ENCODE results near the gene CNTD1. TPM values are rescaled to one million over a fixed set of nuclear protein-coding genes. Genes with fewer than 3 reads are reported as not detected.

CNTD1 gene
- total RNA-seq, 2 donors from 2014 or later, result not detected

GRCh38 chr17:42750739-42751344 is 47.8 kb upstream of the CNTD1 start:
- Histone ChIP-seq H3K27ac (ENCODE audit: low read depth, low read length) (no peak overlapping the region), H3K4me1 (ENCODE audit: control insufficient read depth, insufficient read depth, low read length) (peaks cover 8% of the 10 kb centered on the region), H3K4me3 (ENCODE audit: low read length) (no peak overlapping the region), H3K9ac (ENCODE audit: extremely low read depth, low read length, poor library complexity, severe bottlenecking) (no peak overlapping the region), H3K27me3 (ENCODE audit: control insufficient read depth, insufficient read depth, low read length, poor library complexity, severe bottlenecking) (peaks cover 34% of the 10 kb centered on the region), H3K9me3 (ENCODE audit: control insufficient read depth, low read length) (no peaks in the 10 kb centered on the region), H3K36me3 (ENCODE audit: control insufficient read depth, insufficient read depth, low read length) (no peaks in the 10 kb centered on the region)
- no peak for DNase-seq
- Mint-ChIP-seq H3K36me3 (ENCODE audit: low read depth) (no peaks in the 10 kb centered on the region), H3K9me3 (no peaks in the 10 kb centered on the region), H3K4me1 (peaks cover 6% of the 10 kb centered on the region), H3K27me3 (ENCODE audit: insufficient read depth) (peaks cover 36% of the 10 kb centered on the region), H3K27ac (no peak overlapping the region), H3K4me3 (no peak overlapping the region)
- WGBS, 2 experiments (ENCODE audit: insufficient coverage in 1 of 2, insufficient read length in 1 of 2), result 91% methylated on average over 3 of the region's 3 CpGs
- TF ChIP-seq CTCF (conservative IDR thresholded peaks at IDR 0.05), result no peak

- no peak overlapping the region for H3K4me3 ChIP-seq (ENCODE audit: low read length)
- no peak overlapping the region for H3K9ac ChIP-seq (ENCODE audit: extremely low read depth, low read length, poor library complexity, severe bottlenecking)
- H3K27me3 Mint-ChIP-seq (ENCODE audit: insufficient read depth), result peaks cover 31% of the 10 kb centered on the region
- no peaks in the 10 kb centered on the region for H3K9me3 ChIP-seq (ENCODE audit: control insufficient read depth, low read length)
- H3K9me3 Mint-ChIP-seq, result no peaks in the 10 kb centered on the region
- H3K36me3 ChIP-seq (ENCODE audit: control insufficient read depth, insufficient read depth, low read length), result no peaks in the 10 kb centered on the region
- DNase-seq, result no peak
- H3K27ac Mint-ChIP-seq, result no peak overlapping the region
- WGBS, 2 experiments (ENCODE audit: insufficient coverage in 1 of 2, insufficient read length in 1 of 2), result 92 to 93% methylated on average over 5 to 7 of the region's 7 CpGs
- no peaks in the 10 kb centered on the region for H3K36me3 Mint-ChIP-seq (ENCODE audit: low read depth)
- peaks cover 6% of the 10 kb centered on the region for H3K4me1 Mint-ChIP-seq
- no peak for TF ChIP-seq CTCF (conservative IDR thresholded peaks at IDR 0.05)
- peaks cover 27% of the 10 kb centered on the region for H3K27me3 ChIP-seq (ENCODE audit: control insufficient read depth, insufficient read depth, low read length, poor library complexity, severe bottlenecking)
- H3K27ac ChIP-seq (ENCODE audit: low read depth, low read length), result no peak overlapping the region
- peaks cover 8% of the 10 kb centered on the region for H3K4me1 ChIP-seq (ENCODE audit: control insufficient read depth, insufficient read depth, low read length)
- H3K4me3 Mint-ChIP-seq, result no peak overlapping the region
Observed at GRCh38 chr17:42751628-42752027, 47.0 kb upstream of the CNTD1 start.

GRCh38 chr17:42754782-42755181 is 43.9 kb upstream of the CNTD1 start:
- no peak overlapping the region for H3K27ac ChIP-seq (ENCODE audit: low read depth, low read length)
- 79 to 91% methylated on average over 3 of the region's 3 CpGs for WGBS, 2 experiments (ENCODE audit: insufficient coverage in 1 of 2, insufficient read length in 1 of 2)
- H3K4me3 ChIP-seq (ENCODE audit: low read length), result no peak overlapping the region
- Mint-ChIP-seq H3K27me3 (ENCODE audit: insufficient read depth) (peaks cover 39% of the 10 kb centered on the region), H3K9me3 (no peaks in the 10 kb centered on the region), H3K36me3 (ENCODE audit: low read depth) (no peaks in the 10 kb centered on the region), H3K27ac (no peak overlapping the region), H3K4me3 (no peak overlapping the region), H3K4me1 (no peaks in the 10 kb centered on the region)
- DNase-seq, result no peak
- H3K4me1 ChIP-seq (ENCODE audit: control insufficient read depth, insufficient read depth, low read length), result peaks cover under 1% of the 10 kb centered on the region
- H3K36me3 ChIP-seq (ENCODE audit: control insufficient read depth, insufficient read depth, low read length), result no peaks in the 10 kb centered on the region
- H3K9me3 ChIP-seq (ENCODE audit: control insufficient read depth, low read length), result no peaks in the 10 kb centered on the region
- TF ChIP-seq CTCF (conservative IDR thresholded peaks at IDR 0.05), result no peak
- H3K27me3 ChIP-seq (ENCODE audit: control insufficient read depth, insufficient read depth, low read length, poor library complexity, severe bottlenecking), result peaks cover 37% of the 10 kb centered on the region
- no peak overlapping the region for H3K9ac ChIP-seq (ENCODE audit: extremely low read depth, low read length, poor library complexity, severe bottlenecking)
